PC-3 (cell line): Measurements from ENCODE around the gene CD7.

Experiments
- CTCF ChIP-seq: fragments of 300-600 bp; sonication (generic); conservative IDR thresholded peaks from 2 replicates; pipeline ENCODE4 v1.5.1; 2017; ENCODE audit warnings: antibody characterized with exemption, low read depth, mild to moderate bottlenecking, low read length
- EZH2phosphoT487 ChIP-seq: fragments of 300-600 bp; sonication (generic); IDR thresholded peaks from 2 replicates; pipeline ENCODE4 v1.6.1; 2018; ENCODE audit warnings: mild to moderate bottlenecking, antibody characterized with exemption, low read length, borderline replicate concordance

GRCh38 chr17:82322526-82323453 is 5.4 kb upstream of the CD7 start:
- TF ChIP-seq CTCF (no peak), EZH2phosphoT487 (no peak)
